Upper lobe of right lung (tissue), 1 donor: ENCODE measurements around the gene PJA2. TPM values are rescaled to one million over a fixed set of nuclear protein-coding genes. Genes with fewer than 3 reads are reported as not detected.

Experiments used
- ATAC-seq: fragments of 200-7000 bp; cut with Tn5 transposase; one replicate; pipeline ENCODE4 v1.9.1; 2020; ENCODE audit warnings: mild to moderate bottlenecking, moderate library complexity
- DNase-seq: peaks from one replicate; pipeline ENCODE4 v3.0.0-alpha.2; 2020
- H3K27ac ChIP-seq: fragments of 200-600 bp; one replicate; pipeline ENCODE4 v1.8.0; 2022
- H3K27me3 ChIP-seq: fragments of 200-600 bp; one replicate; pipeline ENCODE4 v1.8.0; 2022; ENCODE audit warnings: mild to moderate bottlenecking
- H3K36me3 ChIP-seq: fragments of 200-600 bp; one replicate; pipeline ENCODE4 v1.8.0; 2022
- H3K4me1 ChIP-seq: fragments of 200-600 bp; one replicate; pipeline ENCODE4 v1.8.0; 2022
- H3K4me3 ChIP-seq: fragments of 200-600 bp; one replicate; pipeline ENCODE4 v1.8.0; 2022; ENCODE audit warnings: mild to moderate bottlenecking
- H3K9me3 ChIP-seq: fragments of 200-600 bp; one replicate; pipeline ENCODE4 v1.8.0; 2022
- CTCF ChIP-seq: fragments of 200-600 bp; IDR thresholded peaks from one replicate; pipeline ENCODE4 v1.8.0; 2022; ENCODE audit warnings: antibody characterized with exemption
- intact Hi-C: fragments of 100-400 bp; cut with DNase I; formaldehyde crosslinking; loops from one replicate; pipeline ENCODE4 v1.11.0; 2022
- total RNA-seq: library from RNA; stranded (reverse); fragmentation: NEBNext Ultra II Directional; extraction: Animal tissue kit (Norgen Biotek cat#: 25700); gene quantifications from one replicate; pipeline ENCODE4 v1.2.1, GENCODE V29; 2021
- donor health status: DM: no; HTN: yes; CAD: no; lungs with severe emphysema.

Gene PJA2
- total RNA-seq, 1 donor from 2014 or later: 93.9 TPM

GRCh38 chr5:109406719-109407118, 3.1 kb downstream of the PJA2 start:
- ATAC-seq (no peak), DNase-seq (no peak)
- H3K27me3 ChIP-seq: no peaks in the 10 kb centered on the region
- peaks cover 31% of the 10 kb centered on the region for H3K4me1 ChIP-seq
- H3K9me3 ChIP-seq: no peaks in the 10 kb centered on the region
- no peaks in the 10 kb centered on the region for H3K36me3 ChIP-seq
- intact Hi-C loops: no loop called here
- no peak overlapping the region for H3K27ac ChIP-seq
- no peak for TF ChIP-seq CTCF
- H3K4me3 ChIP-seq: peak overlapping the region; percentile 80

- intact Hi-C loops: no loop called here
- no peaks in the 10 kb centered on the region for H3K27me3 ChIP-seq
- no peak for DNase-seq
- H3K4me1 ChIP-seq: peaks cover 35% of the 10 kb centered on the region
- no peak overlapping the region for H3K4me3 ChIP-seq
- no peaks in the 10 kb centered on the region for H3K9me3 ChIP-seq
- TF ChIP-seq CTCF: no peak
- ATAC-seq: no peak
- H3K27ac ChIP-seq: no peak overlapping the region
- no peaks in the 10 kb centered on the region for H3K36me3 ChIP-seq
These were observed 5.3 kb downstream of the PJA2 start for GRCh38 chr5:109404428-109404960.

GRCh38 chr5:109403469-109403868, 6.3 kb downstream of the PJA2 start:
- Histone ChIP-seq H3K36me3 (no peaks in the 10 kb centered on the region), H3K4me3 (no peak overlapping the region), H3K9me3 (no peaks in the 10 kb centered on the region), H3K27me3 (no peaks in the 10 kb centered on the region), H3K4me1 (peaks cover 35% of the 10 kb centered on the region), H3K27ac (no peak overlapping the region)
- intact Hi-C loops: no loop called here
- DNase-seq (no peak), ATAC-seq (no peak)
- no peak for TF ChIP-seq CTCF

GRCh38 chr5:109399092-109399759, 10.5 kb downstream of the PJA2 start:
- Histone ChIP-seq H3K4me3 (no peak overlapping the region), H3K27ac (no peak overlapping the region), H3K27me3 (no peaks in the 10 kb centered on the region), H3K4me1 (peaks cover 16% of the 10 kb centered on the region), H3K36me3 (no peaks in the 10 kb centered on the region), H3K9me3 (no peaks in the 10 kb centered on the region)
- intact Hi-C loops: no loop called here
- ATAC-seq (no peak), DNase-seq (no peak)
- TF ChIP-seq CTCF: no peak

- no peaks in the 10 kb centered on the region for H3K27me3 ChIP-seq
- no peaks in the 10 kb centered on the region for H3K36me3 ChIP-seq
- intact Hi-C loops: no loop called here
- no peaks in the 10 kb centered on the region for H3K9me3 ChIP-seq
- no peak for ATAC-seq
- no peak for DNase-seq
- peaks cover 16% of the 10 kb centered on the region for H3K4me1 ChIP-seq
- H3K27ac ChIP-seq: no peak overlapping the region
- no peak overlapping the region for H3K4me3 ChIP-seq
- TF ChIP-seq CTCF: no peak
These were observed 12.8 kb downstream of the PJA2 start for GRCh38 chr5:109396965-109397364.
